ENCODE measurements around the gene BBOF1.

The BBOF1 gene

DNA sequence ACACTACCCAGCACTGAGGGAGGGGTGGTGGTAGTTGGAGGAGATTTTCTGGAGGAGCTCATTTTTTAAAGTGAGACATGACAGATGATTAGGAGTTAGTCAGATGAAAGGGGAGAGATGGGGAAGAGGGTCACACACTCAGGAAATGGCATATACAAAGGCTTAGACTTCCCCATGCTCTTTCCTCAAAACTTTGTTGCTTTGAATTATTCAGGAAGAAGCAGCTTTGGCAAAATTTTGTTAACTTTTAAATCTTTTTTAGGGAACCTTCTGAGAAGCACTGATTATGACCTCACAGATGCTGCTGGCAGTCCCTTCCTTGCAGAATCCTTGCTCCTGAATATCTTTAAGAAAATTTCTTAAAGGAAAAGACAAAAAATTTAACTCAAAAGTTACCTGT lies 45.3 kb downstream of the BBOF1 start:
- H3K4me1 Mint-ChIP-seq = no peaks in the 10 kb centered on the region
- no peak overlapping the region for H3K4me3 Mint-ChIP-seq
- TF ChIP-seq, protein P1, sequence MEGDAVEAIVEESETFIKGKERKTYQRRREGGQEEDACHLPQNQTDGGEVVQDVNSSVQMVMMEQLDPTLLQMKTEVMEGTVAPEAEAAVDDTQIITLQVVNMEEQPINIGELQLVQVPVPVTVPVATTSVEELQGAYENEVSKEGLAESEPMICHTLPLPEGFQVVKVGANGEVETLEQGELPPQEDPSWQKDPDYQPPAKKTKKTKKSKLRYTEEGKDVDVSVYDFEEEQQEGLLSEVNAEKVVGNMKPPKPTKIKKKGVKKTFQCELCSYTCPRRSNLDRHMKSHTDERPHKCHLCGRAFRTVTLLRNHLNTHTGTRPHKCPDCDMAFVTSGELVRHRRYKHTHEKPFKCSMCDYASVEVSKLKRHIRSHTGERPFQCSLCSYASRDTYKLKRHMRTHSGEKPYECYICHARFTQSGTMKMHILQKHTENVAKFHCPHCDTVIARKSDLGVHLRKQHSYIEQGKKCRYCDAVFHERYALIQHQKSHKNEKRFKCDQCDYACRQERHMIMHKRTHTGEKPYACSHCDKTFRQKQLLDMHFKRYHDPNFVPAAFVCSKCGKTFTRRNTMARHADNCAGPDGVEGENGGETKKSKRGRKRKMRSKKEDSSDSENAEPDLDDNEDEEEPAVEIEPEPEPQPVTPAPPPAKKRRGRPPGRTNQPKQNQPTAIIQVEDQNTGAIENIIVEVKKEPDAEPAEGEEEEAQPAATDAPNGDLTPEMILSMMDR (IDR thresholded peaks at IDR 0.05) = no peak
- no peak for DNase-seq
- no peak overlapping the region for H3K27ac Mint-ChIP-seq
- no peaks in the 10 kb centered on the region for H3K9me3 Mint-ChIP-seq
- H3K36me3 Mint-ChIP-seq (ENCODE audit: low read depth) = peaks cover 67% of the 10 kb centered on the region
- no peaks in the 10 kb centered on the region for H3K27me3 Mint-ChIP-seq (ENCODE audit: low read depth, poor library complexity)

DNA sequence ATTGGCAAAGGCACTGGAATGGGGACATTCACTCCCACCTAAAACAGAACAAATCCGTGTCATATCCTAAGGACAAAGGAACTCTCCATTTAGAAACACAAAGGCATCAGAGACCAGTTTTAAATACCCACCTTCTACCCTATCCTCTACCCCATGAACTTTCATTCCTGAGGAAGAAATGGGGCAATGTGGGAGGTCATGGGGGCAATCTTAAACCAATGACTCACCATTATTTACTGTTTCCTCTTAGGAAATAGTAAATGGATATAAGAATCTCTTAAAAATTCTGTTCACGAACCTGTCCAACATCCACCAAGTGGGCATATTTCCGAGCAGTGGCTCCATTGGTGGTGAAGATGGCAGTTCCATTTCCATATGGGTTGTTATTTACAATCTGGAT lies 45.7 kb downstream of the BBOF1 start:
- H3K27me3 Mint-ChIP-seq (ENCODE audit: low read depth, poor library complexity) = no peaks in the 10 kb centered on the region
- H3K36me3 Mint-ChIP-seq (ENCODE audit: low read depth) = peaks cover 65% of the 10 kb centered on the region
- no peak overlapping the region for H3K4me3 Mint-ChIP-seq
- no peaks in the 10 kb centered on the region for H3K4me1 Mint-ChIP-seq
- TF ChIP-seq, protein P1 (IDR thresholded peaks at IDR 0.05) = no peak
- no peak overlapping the region for H3K27ac Mint-ChIP-seq
- H3K9me3 Mint-ChIP-seq = no peaks in the 10 kb centered on the region
- no peak for DNase-seq

DNA sequence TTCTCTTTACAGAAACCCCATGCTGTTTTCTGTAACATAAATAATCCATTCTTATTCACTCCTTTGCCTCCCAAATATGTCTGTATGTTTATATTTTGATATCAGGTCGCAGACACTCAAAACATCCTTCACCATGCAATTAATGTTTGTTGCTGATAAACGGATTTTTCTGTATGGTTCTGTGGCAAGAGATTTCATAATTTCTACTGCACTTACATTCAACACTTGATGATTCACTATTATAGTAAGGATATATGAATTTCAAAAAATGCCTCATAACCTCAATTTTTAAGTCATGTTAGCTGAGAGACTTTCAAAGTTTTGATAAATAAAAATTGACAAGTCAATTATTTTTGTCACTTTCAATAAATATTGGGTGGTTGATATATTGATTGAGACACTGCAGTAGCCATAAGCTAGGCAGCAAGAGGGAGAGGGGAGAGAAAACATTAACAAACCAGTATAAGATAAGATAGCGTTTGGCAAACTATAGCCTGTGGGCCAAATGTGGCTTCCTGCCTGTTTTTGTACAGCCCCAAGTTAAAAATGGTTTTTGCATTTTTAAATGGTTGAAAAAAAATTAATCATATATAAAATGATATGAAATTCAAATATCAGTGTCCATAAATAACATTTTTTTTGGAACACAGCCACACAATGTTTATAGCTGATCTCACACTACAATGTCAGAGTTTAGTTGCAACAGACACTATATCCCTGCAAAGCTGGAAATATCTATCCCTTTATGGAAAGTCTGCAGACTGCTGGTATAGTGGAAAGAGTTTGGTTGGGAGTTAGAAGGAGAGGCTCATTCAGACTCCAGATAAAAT lies 46.8 kb downstream of the BBOF1 start:
- H3K27me3 Mint-ChIP-seq (ENCODE audit: low read depth, poor library complexity) = no peaks in the 10 kb centered on the region
- H3K27ac Mint-ChIP-seq = no peak overlapping the region
- H3K9me3 Mint-ChIP-seq = no peaks in the 10 kb centered on the region
- H3K4me3 Mint-ChIP-seq = no peak overlapping the region
- H3K4me1 Mint-ChIP-seq = no peaks in the 10 kb centered on the region
- TF ChIP-seq, protein P1 (IDR thresholded peaks at IDR 0.05) = no peak
- DNase-seq = no peak
- H3K36me3 Mint-ChIP-seq (ENCODE audit: low read depth) = peaks cover 62% of the 10 kb centered on the region

DNA sequence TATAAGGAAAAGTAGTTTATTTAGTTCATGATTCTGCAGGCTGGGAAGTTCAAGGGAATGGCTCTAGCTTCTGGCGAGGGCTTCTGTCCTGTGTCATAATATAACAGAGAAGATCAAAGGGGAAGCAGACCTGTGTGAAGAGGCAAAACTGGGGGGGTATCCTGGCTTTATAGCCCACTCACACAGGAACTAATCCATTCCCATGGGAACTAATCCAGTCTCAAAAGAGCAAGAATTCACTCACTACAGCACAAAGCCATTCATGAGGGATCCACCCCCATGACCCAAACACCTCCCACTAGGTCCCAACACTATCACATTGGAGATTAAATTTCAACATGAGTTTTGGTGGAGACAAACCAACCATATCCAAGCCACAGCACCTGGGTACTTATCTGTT lies 58.3 kb downstream of the BBOF1 start:
- H3K27ac Mint-ChIP-seq = peak overlapping the region; percentile 51
- TF ChIP-seq, protein P1 (IDR thresholded peaks at IDR 0.05) = no peak
- H3K27me3 Mint-ChIP-seq (ENCODE audit: low read depth, poor library complexity) = no peaks in the 10 kb centered on the region
- peaks cover 24% of the 10 kb centered on the region for H3K36me3 Mint-ChIP-seq (ENCODE audit: low read depth)
- peaks cover 19% of the 10 kb centered on the region for H3K4me1 Mint-ChIP-seq
- H3K4me3 Mint-ChIP-seq = no peak overlapping the region
- no peak for DNase-seq
- H3K9me3 Mint-ChIP-seq = no peaks in the 10 kb centered on the region

DNA sequence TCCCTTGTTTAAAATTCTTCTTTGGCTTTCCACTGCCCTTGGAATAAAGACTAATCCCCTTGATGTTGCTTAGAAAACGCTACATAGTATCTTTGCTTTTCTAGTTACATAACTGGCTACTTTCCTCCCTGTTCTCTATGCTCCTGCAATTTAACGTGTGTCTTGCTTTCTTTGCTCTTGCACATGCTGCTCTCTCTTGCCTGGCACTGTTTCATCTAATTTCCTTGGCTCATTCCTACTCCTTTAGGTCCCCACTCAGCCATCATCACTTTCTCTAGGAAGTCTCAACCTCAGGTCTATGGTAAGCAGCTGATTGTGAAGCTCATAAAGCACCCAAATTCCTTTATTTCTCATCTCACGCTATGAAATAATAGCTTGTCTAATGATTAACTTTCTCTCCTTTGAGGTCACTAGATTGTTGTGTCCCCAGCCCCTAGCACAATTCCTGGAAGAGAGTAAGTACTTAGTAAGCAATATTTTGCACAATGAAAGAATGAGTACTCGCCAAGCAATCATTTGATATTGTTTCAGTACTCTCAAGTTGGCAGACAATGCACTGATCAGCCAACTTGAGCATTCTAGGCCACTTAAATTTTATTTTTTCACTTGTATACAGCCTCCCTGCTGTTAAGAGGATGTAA lies 61.8 kb downstream of the BBOF1 start:
- Mint-ChIP-seq H3K27ac (no peak overlapping the region), H3K9me3 (no peaks in the 10 kb centered on the region)
- TF ChIP-seq, protein P1 (IDR thresholded peaks at IDR 0.05) = no peak

More for the DNA sequence above, 61.8 kb downstream of the BBOF1 start:
- Mint-ChIP-seq H3K36me3 (ENCODE audit: low read depth) (peaks cover 16% of the 10 kb centered on the region), H3K27me3 (ENCODE audit: low read depth, poor library complexity) (no peaks in the 10 kb centered on the region), H3K4me3 (no peak overlapping the region), H3K4me1 (peaks cover 39% of the 10 kb centered on the region)
- no peak for DNase-seq
